ENCODE data around the gene SEPTIN5.

DNA sequence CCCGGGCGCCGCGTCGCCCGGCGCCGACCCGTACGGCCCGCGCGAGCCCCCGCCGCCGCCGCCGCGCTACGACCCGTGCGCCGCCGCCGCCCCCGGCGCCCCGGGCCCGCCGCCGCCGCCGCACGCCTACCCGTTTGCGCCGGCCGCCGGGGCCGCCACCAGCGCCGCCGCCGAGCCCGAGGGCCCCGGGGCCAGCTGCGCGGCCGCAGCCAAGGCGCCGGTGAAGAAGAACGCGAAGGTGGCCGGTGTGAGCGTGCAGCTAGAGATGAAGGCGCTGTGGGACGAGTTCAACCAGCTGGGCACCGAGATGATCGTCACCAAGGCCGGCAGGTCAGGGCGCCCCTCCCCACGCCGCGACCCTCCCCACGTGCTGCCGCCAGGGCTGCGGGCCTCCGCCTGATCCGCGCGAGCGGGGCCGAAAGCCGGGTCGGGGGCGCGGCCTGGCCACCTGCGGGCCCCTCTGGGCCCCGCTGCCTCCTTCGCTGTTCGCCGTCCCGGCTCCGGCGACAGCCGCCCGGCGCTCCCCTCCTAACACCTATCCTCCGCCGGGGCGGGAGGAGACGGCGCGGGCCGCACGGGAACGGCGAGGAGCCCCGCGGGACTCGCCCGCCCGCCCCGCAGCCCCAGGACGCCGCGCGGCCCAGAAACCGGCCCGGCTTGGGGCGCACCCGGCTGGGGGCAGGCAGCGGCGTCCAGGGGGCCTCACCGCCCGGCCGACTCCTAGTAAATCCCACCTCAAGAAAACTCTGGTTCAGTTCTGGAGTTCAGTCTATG lies 46.8 kb downstream of the SEPTIN5 start:
- TF ChIP-seq, protein P1, sequence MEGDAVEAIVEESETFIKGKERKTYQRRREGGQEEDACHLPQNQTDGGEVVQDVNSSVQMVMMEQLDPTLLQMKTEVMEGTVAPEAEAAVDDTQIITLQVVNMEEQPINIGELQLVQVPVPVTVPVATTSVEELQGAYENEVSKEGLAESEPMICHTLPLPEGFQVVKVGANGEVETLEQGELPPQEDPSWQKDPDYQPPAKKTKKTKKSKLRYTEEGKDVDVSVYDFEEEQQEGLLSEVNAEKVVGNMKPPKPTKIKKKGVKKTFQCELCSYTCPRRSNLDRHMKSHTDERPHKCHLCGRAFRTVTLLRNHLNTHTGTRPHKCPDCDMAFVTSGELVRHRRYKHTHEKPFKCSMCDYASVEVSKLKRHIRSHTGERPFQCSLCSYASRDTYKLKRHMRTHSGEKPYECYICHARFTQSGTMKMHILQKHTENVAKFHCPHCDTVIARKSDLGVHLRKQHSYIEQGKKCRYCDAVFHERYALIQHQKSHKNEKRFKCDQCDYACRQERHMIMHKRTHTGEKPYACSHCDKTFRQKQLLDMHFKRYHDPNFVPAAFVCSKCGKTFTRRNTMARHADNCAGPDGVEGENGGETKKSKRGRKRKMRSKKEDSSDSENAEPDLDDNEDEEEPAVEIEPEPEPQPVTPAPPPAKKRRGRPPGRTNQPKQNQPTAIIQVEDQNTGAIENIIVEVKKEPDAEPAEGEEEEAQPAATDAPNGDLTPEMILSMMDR (IDR thresholded peaks at IDR 0.05; ENCODE audit: low read depth, low read length): no peak
- no peak for TF ChIP-seq EZH2phosphoT487 (IDR thresholded peaks at IDR 0.05; ENCODE audit: low read depth)
